Middle frontal gyrus (tissue), 1 donor: ENCODE results near the gene FTSJ3.
A peak's percentile ranks its signal among the peaks of the same experiment; 100 is the strongest.
"Not testable (repeated sequence)": the region's sequence is repeated elsewhere in the genome, so short reads cannot be mapped to it uniquely, and the experiment has no call there.

Experiments
- DNase-seq: peaks from one replicate; pipeline ENCODE4 v3.0.0-alpha.2; 2015; ENCODE audit warnings: low spot score; ENCODE audit errors: extremely low spot score

FTSJ3 gene, protein sequence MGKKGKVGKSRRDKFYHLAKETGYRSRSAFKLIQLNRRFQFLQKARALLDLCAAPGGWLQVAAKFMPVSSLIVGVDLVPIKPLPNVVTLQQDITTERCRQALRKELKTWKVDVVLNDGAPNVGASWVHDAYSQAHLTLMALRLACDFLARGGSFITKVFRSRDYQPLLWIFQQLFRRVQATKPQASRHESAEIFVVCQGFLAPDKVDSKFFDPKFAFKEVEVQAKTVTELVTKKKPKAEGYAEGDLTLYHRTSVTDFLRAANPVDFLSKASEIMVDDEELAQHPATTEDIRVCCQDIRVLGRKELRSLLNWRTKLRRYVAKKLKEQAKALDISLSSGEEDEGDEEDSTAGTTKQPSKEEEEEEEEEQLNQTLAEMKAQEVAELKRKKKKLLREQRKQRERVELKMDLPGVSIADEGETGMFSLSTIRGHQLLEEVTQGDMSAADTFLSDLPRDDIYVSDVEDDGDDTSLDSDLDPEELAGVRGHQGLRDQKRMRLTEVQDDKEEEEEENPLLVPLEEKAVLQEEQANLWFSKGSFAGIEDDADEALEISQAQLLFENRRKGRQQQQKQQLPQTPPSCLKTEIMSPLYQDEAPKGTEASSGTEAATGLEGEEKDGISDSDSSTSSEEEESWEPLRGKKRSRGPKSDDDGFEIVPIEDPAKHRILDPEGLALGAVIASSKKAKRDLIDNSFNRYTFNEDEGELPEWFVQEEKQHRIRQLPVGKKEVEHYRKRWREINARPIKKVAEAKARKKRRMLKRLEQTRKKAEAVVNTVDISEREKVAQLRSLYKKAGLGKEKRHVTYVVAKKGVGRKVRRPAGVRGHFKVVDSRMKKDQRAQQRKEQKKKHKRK

DNA sequence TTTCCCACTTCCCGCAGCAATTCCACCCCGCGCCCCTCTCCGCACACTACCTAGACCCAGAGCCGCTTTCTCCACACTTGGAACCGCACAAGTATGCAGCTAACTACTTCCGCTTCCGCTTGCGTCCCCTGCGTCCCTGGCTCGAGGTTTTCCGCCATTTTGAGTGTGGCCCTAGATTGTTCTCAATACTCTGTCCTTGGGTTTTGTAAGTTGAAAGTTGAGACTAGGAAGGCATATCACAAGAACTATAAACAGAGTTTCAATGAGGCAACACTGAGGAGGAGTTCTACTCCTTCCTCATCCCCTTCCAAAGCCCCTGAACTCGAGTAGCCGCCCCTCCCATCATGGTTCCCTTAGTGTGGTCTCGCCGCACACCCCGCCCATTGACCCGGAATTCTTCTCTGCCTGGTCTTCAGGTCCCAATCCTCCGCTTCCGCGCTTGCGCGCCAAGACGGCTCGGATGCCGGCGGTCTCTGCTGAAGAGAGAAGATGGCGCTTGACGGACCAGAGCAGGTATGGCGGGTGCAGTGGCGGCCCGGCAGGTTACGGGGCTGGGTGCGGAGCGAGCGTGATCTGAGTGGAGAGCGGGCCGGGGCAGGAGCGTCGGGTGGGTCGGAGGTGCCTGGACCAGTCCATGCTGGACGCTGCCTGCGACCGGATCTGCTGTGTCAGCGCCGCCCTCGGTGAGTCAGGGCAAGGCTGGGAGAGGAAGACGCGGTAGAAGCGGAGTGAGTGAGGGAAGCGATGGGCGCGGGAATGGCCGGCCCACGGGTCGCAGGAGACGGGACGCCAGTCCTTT, at the start of gene FTSJ3, which contains the start of gene PSMC5:
TSS of gene FTSJ3 (minus strand) at position 662 of the 799 bp plus-strand sequence. CDS start 761 bp downstream, outside the sequence.
TSS of gene PSMC5 (plus strand) at position 430 of the 799 bp plus-strand sequence. CDS start at position 490, 60 bp downstream.
- DNase-seq = peak; percentile 95

DNA sequence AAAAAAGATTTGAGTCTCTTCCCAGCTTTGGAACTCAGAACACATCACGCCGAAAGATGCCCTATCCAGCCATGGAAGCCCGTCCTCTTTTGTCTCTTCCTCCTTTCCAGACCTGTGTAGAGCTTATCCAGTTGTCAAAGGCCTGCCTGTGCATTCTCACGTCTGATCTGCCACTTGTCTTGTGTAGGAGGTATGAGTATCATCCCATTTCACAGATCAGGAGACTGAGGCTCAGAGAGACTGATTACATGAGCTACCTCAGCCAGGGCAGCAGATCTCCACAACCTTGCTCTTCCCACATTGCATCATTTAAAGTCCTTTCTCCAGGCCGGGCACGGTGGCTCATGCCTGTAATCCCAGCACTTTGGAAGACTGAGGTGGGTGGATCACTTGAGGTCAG, 47.2 kb upstream of the FTSJ3 start:
- not testable (repeated sequence) for DNase-seq

- not testable (repeated sequence) for DNase-seq
Measured at GRCh38 chr17:63874061-63874626, 46.7 kb upstream of the FTSJ3 start.

DNA sequence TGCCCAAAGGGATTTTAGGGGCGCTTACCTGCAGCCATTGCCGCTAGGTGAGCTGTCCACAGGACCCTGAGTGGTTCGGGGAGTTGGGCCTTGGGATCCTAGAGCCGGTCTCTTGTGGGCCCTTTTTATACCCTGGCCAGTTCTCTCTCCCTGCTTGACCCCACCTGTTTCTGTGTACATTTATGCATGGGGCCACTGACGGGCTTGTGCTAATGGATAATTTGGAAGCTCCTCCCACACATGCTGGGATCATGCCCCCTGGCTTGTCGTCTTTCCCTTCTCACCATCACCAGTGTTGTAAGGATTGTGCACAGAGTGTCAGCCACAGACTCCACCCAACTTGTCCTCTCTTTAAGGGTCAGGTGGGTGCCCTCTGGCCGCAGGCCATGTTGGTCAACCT, 46.1 kb upstream of the FTSJ3 start, which contains the start of gene CSH2:
TSS of gene CSH2 (minus strand) at position 101 of the 400 bp plus-strand sequence. CDS start at position 38, 63 bp downstream.
- DNase-seq = not testable (repeated sequence)

- not testable (repeated sequence) for DNase-seq
Measured at GRCh38 chr17:63871646-63872365, 44.3 kb upstream of the FTSJ3 start.

GRCh38 chr17:63870292-63870665, 42.8 kb upstream of the FTSJ3 start:
- DNase-seq = not testable (repeated sequence)

- DNase-seq = not testable (repeated sequence)
Measured at GRCh38 chr17:63869491-63870291, 42.2 kb upstream of the FTSJ3 start.

DNA sequence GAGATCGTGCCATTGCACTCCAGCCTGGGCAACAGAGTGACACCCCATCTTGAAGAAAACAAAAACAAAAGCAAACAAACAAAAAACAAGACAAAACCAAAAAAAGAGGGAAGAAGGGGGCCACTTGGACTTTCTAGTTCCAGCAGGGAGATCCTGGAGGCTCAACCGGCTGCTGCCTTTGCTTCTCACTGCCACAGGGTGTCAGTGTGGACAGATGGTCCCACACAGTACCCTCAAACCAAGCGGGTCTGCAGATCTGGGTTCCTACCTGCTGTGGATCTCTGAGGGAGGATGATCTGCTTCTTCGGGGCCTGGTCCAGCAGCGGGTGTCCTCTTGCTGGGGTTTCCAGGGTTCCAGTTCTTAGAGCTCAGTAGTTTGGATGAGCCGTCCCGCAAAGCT, 39.2 kb upstream of the FTSJ3 start:
- DNase-seq = not testable (repeated sequence)

DNA sequence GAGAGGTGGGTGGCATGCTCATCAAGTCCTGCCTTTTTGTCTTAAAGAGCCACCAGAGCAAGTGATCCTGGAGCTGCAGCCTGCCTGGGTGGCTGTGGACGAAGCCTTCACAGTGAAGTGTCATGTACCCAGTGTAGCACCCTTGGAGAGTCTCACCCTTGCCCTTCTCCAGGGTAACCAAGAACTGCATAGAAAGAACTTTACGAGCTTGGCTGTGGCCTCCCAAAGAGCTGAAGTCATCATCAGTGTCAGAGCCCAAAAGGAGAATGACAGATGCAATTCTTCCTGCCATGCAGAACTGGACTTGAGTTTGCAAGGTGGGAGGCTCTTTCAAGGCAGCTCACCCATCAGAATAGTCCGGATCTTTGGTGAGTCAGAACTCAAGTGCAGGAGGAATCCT, 31.8 kb upstream of the FTSJ3 start:
- DNase-seq = no peak

DNA sequence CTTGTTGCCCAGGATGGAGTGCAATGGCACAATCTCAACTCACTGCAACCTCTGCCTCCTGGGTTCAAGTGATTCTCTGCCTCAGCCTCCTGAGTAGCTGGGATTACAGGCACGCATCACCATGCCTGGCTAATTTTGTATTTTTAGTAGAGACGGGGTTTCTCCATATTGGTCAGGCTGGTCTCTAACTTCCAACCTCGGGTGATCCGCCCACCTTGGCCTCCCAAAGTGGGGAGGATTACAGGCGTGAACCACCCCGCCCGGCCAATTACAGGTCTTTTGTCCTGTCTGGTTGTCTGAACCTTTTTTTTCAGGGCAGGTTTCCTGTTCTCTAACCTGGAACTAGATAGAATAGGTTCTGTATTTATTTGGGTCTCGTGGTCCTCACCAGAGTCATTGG, 29.0 kb upstream of the FTSJ3 start:
- DNase-seq = not testable (repeated sequence)

DNA sequence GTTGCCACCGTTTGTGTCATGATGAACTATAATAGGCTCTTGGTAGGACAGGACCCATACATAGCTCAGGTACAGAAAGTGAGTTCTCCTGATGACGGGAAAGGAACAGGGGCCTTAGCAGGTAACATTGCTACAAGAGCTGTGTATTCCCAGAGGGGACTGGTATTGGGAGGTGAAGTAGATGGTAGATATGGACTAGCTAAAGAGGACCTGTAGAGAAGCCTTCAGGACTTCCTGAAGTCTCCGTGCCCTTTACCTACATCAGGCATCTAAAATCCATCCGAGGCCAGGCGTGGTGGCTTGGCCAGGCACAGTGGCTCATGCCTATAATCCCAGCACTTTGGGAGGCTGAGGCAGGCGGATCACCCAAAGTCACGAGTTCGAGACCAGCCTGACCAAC, 27.7 kb upstream of the FTSJ3 start:
- no peak for DNase-seq

- DNase-seq = no peak
Measured at GRCh38 chr17:63854709-63855108, 27.2 kb upstream of the FTSJ3 start.

DNA sequence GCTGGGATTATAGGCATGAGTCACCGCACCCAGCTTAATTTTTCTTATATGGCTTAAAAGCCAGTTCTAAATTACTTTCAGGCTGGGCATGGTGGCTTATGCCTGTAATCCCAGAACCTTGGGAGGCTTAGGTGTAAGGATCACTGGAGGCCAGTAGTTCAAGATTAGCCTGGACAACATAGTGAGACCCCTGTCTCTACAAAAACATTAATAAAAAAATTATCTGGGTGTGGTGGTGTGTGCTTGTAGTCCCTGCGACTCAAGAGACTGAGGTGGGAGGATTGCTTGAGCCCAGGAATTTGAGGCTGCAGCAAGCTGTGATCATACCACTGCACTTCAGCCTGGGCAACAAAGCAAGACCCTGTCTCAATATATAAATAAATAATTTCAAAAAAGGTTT, 25.8 kb upstream of the FTSJ3 start:
- DNase-seq = no peak

- no peak for DNase-seq
Measured at GRCh38 chr17:63850401-63850800, 22.9 kb upstream of the FTSJ3 start.

DNA sequence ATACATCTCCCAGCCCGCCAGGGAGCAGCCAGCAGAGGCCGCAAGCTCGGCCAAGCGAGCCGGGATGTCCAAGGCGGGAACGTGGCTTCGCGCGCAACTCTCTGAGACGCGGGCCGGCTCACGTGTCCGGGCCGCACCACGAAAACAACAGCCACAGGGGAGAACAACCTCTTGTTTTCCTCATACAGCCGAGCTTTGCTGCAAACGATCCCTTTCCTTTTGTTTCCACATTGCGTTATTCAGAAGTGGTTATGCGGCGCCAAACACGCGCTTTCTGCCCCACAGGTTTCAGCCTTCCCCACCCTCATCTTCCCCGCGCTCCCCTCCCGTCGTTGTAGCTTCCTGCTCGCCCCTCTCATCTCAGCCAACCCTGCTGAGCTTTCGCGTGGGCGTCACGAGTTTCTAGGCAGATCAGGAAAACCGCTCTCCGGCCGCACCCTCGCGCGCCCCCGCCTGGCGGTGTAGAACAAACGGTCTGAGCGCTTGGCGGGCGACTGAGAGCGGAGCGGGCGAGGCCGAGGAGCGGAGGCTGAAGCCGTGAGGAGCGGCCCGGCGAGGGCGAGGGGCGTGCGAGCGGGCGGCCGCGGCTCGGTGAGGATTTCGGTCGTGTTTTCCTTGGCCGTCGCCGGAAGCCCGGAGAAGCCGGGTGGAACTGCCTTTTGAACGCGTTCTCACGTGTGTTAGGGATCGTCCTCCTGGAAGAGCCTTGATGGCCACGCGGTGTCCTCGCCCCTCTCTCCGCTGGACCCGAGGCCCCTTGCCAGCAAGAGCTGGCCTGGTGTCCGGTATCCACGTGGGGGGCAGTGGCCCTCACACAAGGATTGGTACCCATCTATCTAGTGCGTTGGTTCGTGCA, 21.6 kb upstream of the FTSJ3 start:
- peak; percentile 81 for DNase-seq

- no peak for DNase-seq
Measured at GRCh38 chr17:63847525-63848249, 20.2 kb upstream of the FTSJ3 start.

DNA sequence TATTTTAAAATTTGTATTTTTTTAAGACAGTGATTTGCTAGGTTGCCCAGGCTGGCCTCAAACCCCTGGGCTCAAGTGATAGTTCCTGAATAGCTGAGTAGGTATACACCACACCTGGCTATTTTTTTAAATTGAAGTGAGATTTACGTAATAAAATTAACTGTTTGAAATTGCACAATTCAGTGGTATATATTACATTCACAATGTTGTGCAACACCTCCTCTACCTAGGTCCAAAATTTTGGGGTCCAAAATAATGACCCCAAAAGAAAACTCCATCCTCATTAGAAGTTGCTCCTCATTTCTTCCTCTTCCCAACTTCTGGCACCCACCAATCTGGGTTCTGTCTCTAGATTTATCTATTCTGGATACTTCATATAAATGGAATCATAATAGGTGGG, 18.0 kb upstream of the FTSJ3 start:
- no peak for DNase-seq
